Left renal cortex interstitium (tissue), 4 donors: Measurements from ENCODE around the gene COL25A1. TPM values are rescaled to one million over a fixed set of nuclear protein-coding genes. Genes with fewer than 3 reads are reported as not detected.

Experiments used
- DNase-seq, 4 donors: peaks; one replicate each; pipeline ENCODE4 v3.0.0-alpha.2; 2013; ENCODE audit warnings: low read depth in 4 of 4, low spot score in 2 of 4, missing footprints in 1 of 4
- polyA plus RNA-seq, 4 donors: library from polyadenylated mRNA; unstranded; fragments of 120-200 nt; gene quantifications; one replicate each; pipeline ENCODE4 v1.2.1, GENCODE V29; 2013; ENCODE audit not compliant: insufficient read length in 4 of 4

The COL25A1 gene
- polyA plus RNA-seq: 10 to 100 TPM; 14.9 to 23.1 (median 18.8) TPM

GRCh38 chr4:109302361-109303139, at the start of gene COL25A1:
COL25A1 (minus strand) TSS chr4:109302658.
- DNase-seq: peak; percentile 74 to 84 (median 78)

- no peak for DNase-seq
Measured at GRCh38 chr4:109350121-109350520, 47.7 kb upstream of the COL25A1 start.

- no peak for DNase-seq
Measured at GRCh38 chr4:109334129-109335105, 32.0 kb upstream of the COL25A1 start.

GRCh38 chr4:109332926-109333464, 30.5 kb upstream of the COL25A1 start:
- DNase-seq: no peak

GRCh38 chr4:109327641-109328040, 25.2 kb upstream of the COL25A1 start:
- no peak for DNase-seq

GRCh38 chr4:109325698-109326097, 23.2 kb upstream of the COL25A1 start:
- no peak for DNase-seq

GRCh38 chr4:109323348-109323747, 20.9 kb upstream of the COL25A1 start:
- no peak for DNase-seq

- no peak for DNase-seq
Measured at GRCh38 chr4:109321232-109321631, 18.8 kb upstream of the COL25A1 start.

GRCh38 chr4:109319684-109320083, 17.2 kb upstream of the COL25A1 start:
- no peak for DNase-seq

- no peak for DNase-seq
Measured at GRCh38 chr4:109319156-109319555, 16.7 kb upstream of the COL25A1 start.

GRCh38 chr4:109315818-109316217, 13.4 kb upstream of the COL25A1 start:
- no peak for DNase-seq

- DNase-seq: no peak
Measured at GRCh38 chr4:109315341-109315740, 12.9 kb upstream of the COL25A1 start.

- no peak for DNase-seq
Measured at GRCh38 chr4:109313168-109314133, 11.0 kb upstream of the COL25A1 start.

GRCh38 chr4:109303140-109303496, 660 bp upstream of the COL25A1 start:
- DNase-seq: peak in 3 of 4 donors; percentile 26 to 54 (median 54)

- peak in 1 of 4 donors; percentile 10 for DNase-seq
Measured at GRCh38 chr4:109301651-109302360, 652 bp downstream of the COL25A1 start.

GRCh38 chr4:109298279-109299010, 4.0 kb downstream of the COL25A1 start:
- peak in 1 of 4 donors; percentile 25 for DNase-seq

- no peak for DNase-seq
Measured at GRCh38 chr4:109296527-109296926, 5.9 kb downstream of the COL25A1 start.

- no peak for DNase-seq
Measured at GRCh38 chr4:109295081-109295480, 7.4 kb downstream of the COL25A1 start.
